GM12865 (cell line): ENCODE results near the gene FALEC.

ENCODE experiments used
- DNase-seq: peaks from one replicate; pipeline ENCODE4 v3.0.0; 2010; ENCODE audit warnings: low read depth
- H3K4me3 ChIP-seq: 2 replicates; pipeline ENCODE4 v1.5.1; 2011; ENCODE audit warnings: mild to moderate bottlenecking, low read depth, low read length, control low read depth
- TF ChIP-seq, protein P1 (sequence below): IDR thresholded peaks from 2 replicates; pipeline ENCODE4 v1.5.1; 2011; ENCODE audit warnings: low read length, control low read depth, low read depth, inconsistent platforms; ENCODE audit not compliant: insufficient read depth; ENCODE audit errors: missing control alignments

Gene FALEC

DNA sequence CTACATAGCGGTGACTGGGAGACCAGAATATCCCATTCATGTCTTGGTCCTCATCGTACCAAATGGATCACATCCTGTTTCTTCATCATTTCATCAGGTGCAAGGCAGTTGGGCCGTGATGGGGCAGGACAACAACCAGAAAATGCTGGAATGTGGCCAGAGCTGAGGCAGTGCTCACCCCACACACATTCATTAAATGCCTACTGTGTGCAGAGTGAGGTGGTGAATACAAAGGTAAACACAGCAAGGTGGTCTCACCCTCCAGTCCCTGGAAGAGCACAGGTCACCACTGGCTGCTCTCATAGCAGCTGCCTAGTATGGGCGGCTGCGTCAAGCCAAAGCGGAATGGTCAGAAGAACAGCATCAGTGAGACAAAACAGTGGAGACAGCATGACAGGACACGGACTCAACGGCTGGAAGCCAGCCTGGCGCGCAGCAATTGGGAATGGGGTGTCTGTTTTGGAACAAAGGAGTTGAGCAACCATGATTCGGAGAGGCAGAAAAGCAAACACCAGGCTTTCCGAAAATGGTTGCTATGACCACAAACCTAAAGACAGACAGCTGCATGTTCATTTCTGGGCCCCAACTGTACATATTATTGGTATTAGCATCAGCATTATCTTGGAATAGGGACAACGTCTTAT is 28.1 kb downstream of the FALEC start:
- TF ChIP-seq, protein P1, sequence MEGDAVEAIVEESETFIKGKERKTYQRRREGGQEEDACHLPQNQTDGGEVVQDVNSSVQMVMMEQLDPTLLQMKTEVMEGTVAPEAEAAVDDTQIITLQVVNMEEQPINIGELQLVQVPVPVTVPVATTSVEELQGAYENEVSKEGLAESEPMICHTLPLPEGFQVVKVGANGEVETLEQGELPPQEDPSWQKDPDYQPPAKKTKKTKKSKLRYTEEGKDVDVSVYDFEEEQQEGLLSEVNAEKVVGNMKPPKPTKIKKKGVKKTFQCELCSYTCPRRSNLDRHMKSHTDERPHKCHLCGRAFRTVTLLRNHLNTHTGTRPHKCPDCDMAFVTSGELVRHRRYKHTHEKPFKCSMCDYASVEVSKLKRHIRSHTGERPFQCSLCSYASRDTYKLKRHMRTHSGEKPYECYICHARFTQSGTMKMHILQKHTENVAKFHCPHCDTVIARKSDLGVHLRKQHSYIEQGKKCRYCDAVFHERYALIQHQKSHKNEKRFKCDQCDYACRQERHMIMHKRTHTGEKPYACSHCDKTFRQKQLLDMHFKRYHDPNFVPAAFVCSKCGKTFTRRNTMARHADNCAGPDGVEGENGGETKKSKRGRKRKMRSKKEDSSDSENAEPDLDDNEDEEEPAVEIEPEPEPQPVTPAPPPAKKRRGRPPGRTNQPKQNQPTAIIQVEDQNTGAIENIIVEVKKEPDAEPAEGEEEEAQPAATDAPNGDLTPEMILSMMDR = no peak
- no peak overlapping the region for H3K4me3 ChIP-seq
- no peak for DNase-seq

DNA sequence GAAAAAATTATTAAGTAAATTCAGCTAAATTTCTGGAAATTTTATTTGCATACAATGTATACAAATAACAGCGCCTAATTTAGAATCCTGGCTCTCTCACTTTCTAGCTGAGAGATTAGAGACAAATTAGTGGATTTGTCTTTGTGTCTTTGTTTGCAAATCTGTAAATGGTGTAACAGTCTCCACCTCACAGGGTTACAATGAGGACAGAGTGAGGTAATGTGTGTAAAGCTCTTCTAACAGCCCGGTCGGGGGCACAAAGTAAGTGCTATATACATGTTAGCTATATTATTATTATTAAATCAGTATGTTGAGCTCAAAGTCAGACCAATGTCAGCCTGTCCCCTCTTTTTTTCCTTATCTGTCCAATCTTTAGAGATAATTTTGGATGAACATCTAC is 28.7 kb downstream of the FALEC start:
- TF ChIP-seq, protein P1 = no peak
- DNase-seq = no peak
- H3K4me3 ChIP-seq = no peak overlapping the region

DNA sequence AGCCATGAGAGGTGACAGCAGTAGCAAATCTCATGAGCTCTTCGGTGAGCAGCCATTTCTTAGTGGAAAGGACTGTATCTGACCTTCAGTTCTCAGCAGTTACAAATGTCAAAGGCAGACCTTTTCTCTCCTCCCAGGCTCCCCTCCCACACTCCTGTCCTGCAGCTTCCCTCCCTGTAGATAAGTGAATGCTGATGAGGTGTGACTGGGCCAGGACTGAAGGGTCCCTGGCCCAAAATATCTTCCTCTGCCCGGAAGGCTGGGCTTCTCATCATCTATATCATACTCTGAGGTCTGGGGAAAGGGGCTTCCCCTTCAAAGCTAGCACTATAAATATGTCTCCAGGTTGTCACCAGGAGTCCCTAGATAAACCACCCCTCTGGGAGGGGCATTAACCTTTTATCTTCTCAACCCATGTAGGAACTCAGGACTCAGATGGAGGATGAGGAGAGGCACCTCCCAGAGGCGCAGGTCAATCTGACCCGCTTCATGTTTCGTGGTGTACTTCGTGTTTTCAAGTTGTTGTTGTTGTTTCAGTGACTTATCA is 30.0 kb downstream of the FALEC start:
- TF ChIP-seq, protein P1 = no peak
- no peak overlapping the region for H3K4me3 ChIP-seq
- DNase-seq = no peak

DNA sequence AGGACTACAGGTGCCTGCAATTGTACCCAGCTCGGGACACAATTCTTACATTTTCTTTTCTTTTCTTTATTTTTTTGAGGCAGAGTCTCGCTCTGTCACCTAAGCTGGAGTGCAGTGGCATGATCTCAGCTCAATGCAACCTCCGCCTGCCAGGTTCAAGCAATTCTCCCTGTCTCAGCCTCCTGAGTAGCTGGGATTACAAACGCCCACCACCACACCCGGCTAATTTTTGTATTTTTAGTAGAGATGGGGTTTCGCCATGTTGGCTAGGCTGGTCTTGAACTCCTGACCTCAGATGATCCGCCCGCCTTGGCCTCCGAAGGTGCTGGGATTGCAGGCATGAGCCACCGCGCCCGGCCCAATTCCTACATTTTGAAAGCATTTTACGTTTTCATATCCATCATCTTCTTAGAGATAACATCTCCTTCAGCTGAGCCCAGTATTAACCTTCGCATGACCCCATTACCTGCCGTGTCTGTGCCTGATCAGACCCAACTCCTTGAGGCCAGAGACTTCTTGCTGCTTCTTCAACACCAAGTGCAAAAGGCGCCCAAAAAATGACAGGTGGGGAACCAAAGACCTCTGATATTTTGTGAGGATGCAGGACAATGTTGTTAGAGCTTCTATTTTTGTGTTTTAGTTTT is 30.9 kb downstream of the FALEC start:
- no peak for DNase-seq
- TF ChIP-seq, protein P1 = no peak
- no peak overlapping the region for H3K4me3 ChIP-seq

DNA sequence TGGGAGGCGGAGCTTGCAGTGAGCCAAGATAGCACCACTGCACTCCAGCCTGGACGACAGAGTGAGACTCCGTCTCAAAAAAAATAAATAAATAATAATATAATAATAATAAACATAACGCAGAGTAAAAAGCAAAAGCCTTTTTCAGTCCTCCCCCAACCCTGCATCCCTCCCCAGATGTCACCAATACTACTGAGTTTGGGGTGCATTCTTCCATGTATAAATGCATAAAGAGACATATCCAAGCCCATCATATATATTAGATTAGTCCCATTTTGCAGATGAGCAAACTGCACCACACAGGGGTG is 32.7 kb downstream of the FALEC start:
- TF ChIP-seq, protein P1 = no peak
- H3K4me3 ChIP-seq = peak overlapping the region; percentile 52
- no peak for DNase-seq

DNA sequence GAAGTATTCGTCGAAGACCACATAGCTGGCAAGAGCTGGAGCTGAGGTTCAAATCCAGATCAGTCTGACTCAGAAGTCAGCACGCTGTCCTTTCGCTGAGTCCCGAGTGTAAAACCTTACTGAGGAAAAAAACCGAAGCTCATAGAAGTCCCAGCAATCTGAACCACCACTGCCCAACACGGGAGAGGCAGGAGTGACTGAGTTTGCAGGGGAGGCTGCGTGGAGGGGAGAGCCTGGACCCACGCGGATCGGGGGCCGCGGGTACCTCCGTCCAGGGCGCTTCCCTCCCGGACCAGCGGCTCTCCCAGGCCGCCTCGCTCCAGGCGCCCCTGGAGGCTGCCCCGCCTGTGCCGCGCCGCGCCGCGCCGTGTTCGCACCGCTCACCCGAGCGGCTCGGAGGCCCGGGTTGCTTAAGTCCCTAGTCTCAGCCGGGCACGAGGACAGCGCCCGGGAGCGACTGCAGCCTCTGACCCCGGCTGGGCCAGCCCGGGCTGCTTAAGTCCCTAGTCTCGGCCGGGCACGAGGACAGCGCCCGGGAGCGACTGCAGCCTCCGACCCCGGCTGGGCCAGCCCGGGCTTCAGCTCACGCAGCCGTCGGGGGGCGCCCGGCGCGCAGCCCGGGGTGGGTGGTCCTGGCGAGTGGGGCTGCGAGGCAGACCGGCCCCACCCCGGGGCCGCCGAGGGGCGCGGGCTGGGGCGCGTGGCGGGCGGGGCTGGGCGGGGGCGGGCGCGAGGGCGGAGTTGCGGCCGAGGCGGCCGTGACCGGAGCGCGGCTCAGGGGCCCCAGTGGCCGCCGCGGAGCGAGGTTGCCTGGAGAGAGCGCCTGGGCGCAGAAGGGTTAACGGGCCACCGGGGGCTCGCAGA is 33.3 kb downstream of the FALEC start, which contains the start of gene ADAMTSL4:
Gene ADAMTSL4, plus strand, starts transcription at position 777 of the 864 bp plus-strand sequence. CDS start 2,881 bp downstream, outside the sequence.
- peak within 1 kb of the TSS; percentile 52 for H3K4me3 ChIP-seq
- TF ChIP-seq, protein P1 = no peak
- DNase-seq = peak; percentile 66
